Suprapubic skin (tissue), 4 donors: ENCODE measurements around the gene OXTR. TPM values are rescaled to one million over a fixed set of nuclear protein-coding genes. Genes with fewer than 3 reads are reported as not detected.
A peak's percentile ranks its signal among the peaks of the same experiment; 100 is the strongest.

Source experiments
- DNase-seq, 2 donors: peaks; one replicate each; pipeline ENCODE4 v3.0.0-alpha.2; 2019; ENCODE audit warnings: low spot score in 2 of 2
- H3K27ac ChIP-seq: fragments of 200-600 bp; sonication (generic); one replicate; pipeline ENCODE4 v1.5.1; 2019
- H3K27me3 ChIP-seq: fragments of 200-600 bp; sonication (generic); one replicate; pipeline ENCODE4 v1.5.1; 2019
- H3K36me3 ChIP-seq: fragments of 200-600 bp; sonication (generic); one replicate; pipeline ENCODE4 v1.5.1; 2019
- H3K4me1 ChIP-seq: fragments of 200-600 bp; sonication (generic); one replicate; pipeline ENCODE4 v1.5.1; 2019
- H3K4me3 ChIP-seq: fragments of 200-600 bp; sonication (generic); one replicate; pipeline ENCODE4 v1.5.1; 2019; ENCODE audit warnings: mild to moderate bottlenecking
- H3K9me3 ChIP-seq: fragments of 200-600 bp; sonication (generic); one replicate; pipeline ENCODE4 v1.5.1; 2019
- CTCF ChIP-seq, 2 donors: fragments of 200-600 bp in 1 of 2; fragments of 450-650 bp in 1 of 2; sonication (generic) in 1 of 2; IDR thresholded peaks; one replicate each; pipeline ENCODE4 v1.5.1; 2016 to 2019; ENCODE audit warnings: antibody characterized with exemption in 2 of 2, mild to moderate bottlenecking in 1 of 2, moderate library complexity in 1 of 2
- EP300 ChIP-seq: sonication (generic); formaldehyde crosslinking; IDR thresholded peaks from one replicate; pipeline ENCODE4 v1.6.1; 2017; ENCODE audit warnings: antibody characterized with exemption
- POLR2A ChIP-seq, 2 donors: fragments of 450-650 bp; IDR thresholded peaks; one replicate each; pipeline ENCODE4 v1.6.1; 2017; ENCODE audit warnings: antibody characterized with exemption in 2 of 2, mild to moderate bottlenecking in 2 of 2, moderate library complexity in 2 of 2
- POLR2AphosphoS5 ChIP-seq, 3 donors: sonication (generic); formaldehyde crosslinking; IDR thresholded peaks; one replicate each; pipeline ENCODE4 v1.6.1; 2017; ENCODE audit warnings: antibody characterized with exemption in 3 of 3
- WGBS: methylation state at CpG from one replicate; pipeline ENCODE4 v1.1.5; 2018; 5-methylcytosine and 5-hydroxymethylcytosine counted together
- total RNA-seq, 4 donors: library from RNA; depleted of rRNA; stranded (reverse); fragments of >200 nt; gene quantifications; one replicate each; pipeline ENCODE4 v1.1.0, GENCODE V29; 2016

Gene OXTR
- total RNA-seq, 4 donors from 2014 or later = 0.08 to 0.31 TPM; not detected in 2

- DNase-seq = peak in 1 of 2 donors; percentile 50
- no peaks in the 10 kb centered on the region for H3K36me3 ChIP-seq
- no peaks in the 10 kb centered on the region for H3K4me1 ChIP-seq
- 100% methylated on average over 1 of the region's 3 CpGs for WGBS
- TF ChIP-seq CTCF (IDR thresholded peaks at IDR 0.05) (no peak), POLR2AphosphoS5 (IDR thresholded peaks at IDR 0.05) (no peak), POLR2A (IDR thresholded peaks at IDR 0.05) (no peak), EP300 (no peak)
- H3K27ac ChIP-seq = no peak overlapping the region
- H3K4me3 ChIP-seq = no peak overlapping the region
- no peaks in the 10 kb centered on the region for H3K27me3 ChIP-seq
- no peaks in the 10 kb centered on the region for H3K9me3 ChIP-seq
These were observed 20.1 kb downstream of the OXTR start for GRCh38 chr3:8749316-8749715.

- 69% methylated on average over 7 of the region's 7 CpGs for WGBS
- Histone ChIP-seq H3K27me3 (no peaks in the 10 kb centered on the region), H3K4me3 (no peak overlapping the region), H3K36me3 (no peaks in the 10 kb centered on the region), H3K27ac (no peak overlapping the region), H3K4me1 (no peaks in the 10 kb centered on the region), H3K9me3 (no peaks in the 10 kb centered on the region)
- TF ChIP-seq CTCF (IDR thresholded peaks at IDR 0.05) (no peak), POLR2AphosphoS5 (IDR thresholded peaks at IDR 0.05) (no peak), EP300 (no peak), POLR2A (IDR thresholded peaks at IDR 0.05) (no peak)
- DNase-seq = peak in 1 of 2 donors; percentile 31
These were observed 22.6 kb downstream of the OXTR start for GRCh38 chr3:8746780-8747345.

- peak in 1 of 2 donors; percentile 74 for DNase-seq
- H3K4me1 ChIP-seq = peaks cover 6% of the 10 kb centered on the region
- no peaks in the 10 kb centered on the region for H3K9me3 ChIP-seq
- no peaks in the 10 kb centered on the region for H3K27me3 ChIP-seq
- TF ChIP-seq EP300 (no peak), POLR2A (IDR thresholded peaks at IDR 0.05) (no peak), CTCF (IDR thresholded peaks at IDR 0.05) (no peak), POLR2AphosphoS5 (IDR thresholded peaks at IDR 0.05) (no peak)
- no peak overlapping the region for H3K4me3 ChIP-seq
- 95% methylated on average over 17 of the region's 25 CpGs for WGBS
- H3K36me3 ChIP-seq = no peaks in the 10 kb centered on the region
- no peak overlapping the region for H3K27ac ChIP-seq
These were observed 23.6 kb downstream of the OXTR start for GRCh38 chr3:8745619-8746370.

DNA sequence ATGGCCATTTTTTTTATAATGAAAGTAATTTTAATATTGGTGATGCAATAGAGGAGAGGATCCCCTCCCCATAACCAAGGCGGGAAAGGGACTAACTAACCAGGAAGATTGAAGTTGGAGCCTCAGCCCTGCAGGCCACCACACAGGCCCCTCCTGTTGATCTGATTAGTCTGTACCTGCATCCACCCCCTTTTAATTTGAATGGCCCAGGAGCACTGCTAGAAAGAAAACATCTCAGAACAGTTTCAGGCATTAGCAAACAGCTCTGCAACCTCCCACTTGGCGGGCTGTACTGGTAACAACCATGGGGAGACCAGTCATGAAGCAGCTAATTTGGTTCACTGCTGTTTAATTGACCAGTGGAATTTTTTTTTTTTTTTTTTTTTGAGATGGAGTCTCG is 25.5 kb downstream of the OXTR start:
- WGBS = 80% methylated on average over 3 of the region's 3 CpGs
- peak in 1 of 2 donors; percentile 18 for DNase-seq

More for the DNA sequence above, 25.5 kb downstream of the OXTR start:
- Histone ChIP-seq H3K36me3 (no peaks in the 10 kb centered on the region), H3K4me3 (no peak overlapping the region), H3K4me1 (peaks cover 6% of the 10 kb centered on the region), H3K27me3 (no peaks in the 10 kb centered on the region), H3K27ac (no peak overlapping the region), H3K9me3 (no peaks in the 10 kb centered on the region)
- TF ChIP-seq CTCF (IDR thresholded peaks at IDR 0.05) (no peak), POLR2A (IDR thresholded peaks at IDR 0.05) (no peak)
